Ascending aorta (tissue), 2 donors: ENCODE results near the gene TTC9. TPM values are rescaled to one million over a fixed set of nuclear protein-coding genes. Genes with fewer than 3 reads are reported as not detected.

Experiments
- DNase-seq, 2 donors: peaks; one replicate each; pipeline ENCODE4 v3.0.0-alpha.2; 2019; ENCODE audit warnings: low spot score in 2 of 2
- H3K27ac ChIP-seq, 2 donors: fragments of 200-600 bp; sonication (generic); one replicate each; pipeline ENCODE4 v1.5.1; 2016 to 2017; ENCODE audit warnings: mild to moderate bottlenecking in 1 of 2
- H3K27me3 ChIP-seq: fragments of 200-600 bp; sonication (generic); one replicate; pipeline ENCODE4 v1.5.1; 2017
- H3K36me3 ChIP-seq, 2 donors: fragments of 200-600 bp; sonication (generic); one replicate each; pipeline ENCODE4 v1.5.1; 2016
- H3K4me1 ChIP-seq, 2 donors: fragments of 200-600 bp; sonication (generic); one replicate each; pipeline ENCODE4 v1.5.1; 2016 to 2017; ENCODE audit warnings: mild to moderate bottlenecking in 1 of 2
- H3K4me3 ChIP-seq, 2 donors: fragments of 200-600 bp; sonication (generic); one replicate each; pipeline ENCODE4 v1.5.1; 2016 to 2017; ENCODE audit warnings: mild to moderate bottlenecking in 1 of 2
- H3K9me3 ChIP-seq, 2 donors: fragments of 200-600 bp; sonication (generic); one replicate each; pipeline ENCODE4 v1.5.1; 2016
- CTCF ChIP-seq, 3 experiments: fragments of 200-600 bp in 2 of 3; fragments of 450-650 bp in 1 of 3; sonication (generic) in 2 of 3; IDR thresholded peaks; one replicate each; pipeline ENCODE4 v1.5.1; 2016 to 2019; ENCODE audit warnings: antibody characterized with exemption in 3 of 3, mild to moderate bottlenecking in 1 of 3, moderate library complexity in 1 of 3
- intact Hi-C: fragments of 100-400 bp; cut with DNase I; formaldehyde crosslinking; loops from one replicate; pipeline ENCODE4 v1.15.1; 2023
- total RNA-seq: library from RNA; depleted of rRNA; stranded (reverse); fragments of >200 nt; gene quantifications from one replicate; pipeline ENCODE4 v1.1.0, GENCODE V29; 2016

The TTC9 gene
- total RNA-seq, 1 donor from 2014 or later: not detected

- Histone ChIP-seq H3K27me3 (no peaks in the 10 kb centered on the region), H3K27ac (peak within 1 kb of the TSS; percentile 76 to 77), H3K36me3 (peaks cover 9 to 13% of the 10 kb centered on the region in 2 donors), H3K4me1 (peaks cover 8 to 14% of the 10 kb centered on the region in 2 donors), H3K4me3 (peak within 1 kb of the TSS; percentile 74 to 84), H3K9me3 (no peaks in the 10 kb centered on the region)
- TF ChIP-seq CTCF (IDR thresholded peaks at IDR 0.05): no peak
- DNase-seq: peak; percentile 73 to 96
- intact Hi-C loops: loop anchor here (1.0 to 5.0 kb wide), 5 partner anchors 42 to 372 kb away; partner anchors contain the start of genes COX16 and TTC9
Measured at GRCh38 chr14:70600382-70601157, 41.1 kb upstream of the TTC9 start, which contains the start of gene MED6. MED6 (minus strand) TSS chr14:70600655; CDS start chr14:70600637, 18 bp downstream.

GRCh38 chr14:70601162-70601561 lies 40.6 kb upstream of the TTC9 start:
- Histone ChIP-seq H3K4me1 (peaks cover 8 to 14% of the 10 kb centered on the region in 2 donors), H3K4me3 (peak overlapping the region; percentile 74 to 84), H3K27me3 (no peaks in the 10 kb centered on the region), H3K27ac (peak overlapping the region; percentile 76 to 77), H3K9me3 (no peaks in the 10 kb centered on the region), H3K36me3 (peaks cover 3 to 8% of the 10 kb centered on the region in 2 donors)
- TF ChIP-seq CTCF (IDR thresholded peaks at IDR 0.05): no peak
- DNase-seq: no peak
- intact Hi-C loops: loop anchor here (2.0 to 5.0 kb wide), 3 partner anchors 41 to 371 kb away; partner anchors contain the start of gene TTC9

- Histone ChIP-seq H3K27me3 (no peaks in the 10 kb centered on the region), H3K27ac (no peak overlapping the region), H3K4me1 (peaks cover 8 to 14% of the 10 kb centered on the region in 2 donors), H3K4me3 (no peak overlapping the region), H3K36me3 (no peaks in the 10 kb centered on the region), H3K9me3 (no peaks in the 10 kb centered on the region)
- intact Hi-C loops: loop anchor here (5.0 kb wide), 2 partner anchors 40 to 370 kb away; partner anchors contain the start of gene TTC9
- no peak for DNase-seq
- TF ChIP-seq CTCF (IDR thresholded peaks at IDR 0.05): no peak
Measured at GRCh38 chr14:70602254-70602653, 39.5 kb upstream of the TTC9 start.

- H3K9me3 ChIP-seq: no peaks in the 10 kb centered on the region
- no peaks in the 10 kb centered on the region for H3K36me3 ChIP-seq
- no peak for TF ChIP-seq CTCF (IDR thresholded peaks at IDR 0.05)
- no peak for DNase-seq
- no peaks in the 10 kb centered on the region for H3K4me1 ChIP-seq
- no peak overlapping the region for H3K4me3 ChIP-seq
- intact Hi-C loops: no loop called here
- H3K27ac ChIP-seq: no peak overlapping the region
- no peaks in the 10 kb centered on the region for H3K27me3 ChIP-seq
Measured at GRCh38 chr14:70611216-70611615, 30.5 kb upstream of the TTC9 start.

GRCh38 chr14:70616646-70617045 lies 25.1 kb upstream of the TTC9 start:
- intact Hi-C loops: no loop called here
- no peak for TF ChIP-seq CTCF (IDR thresholded peaks at IDR 0.05)
- Histone ChIP-seq H3K27me3 (no peaks in the 10 kb centered on the region), H3K36me3 (no peaks in the 10 kb centered on the region), H3K9me3 (no peaks in the 10 kb centered on the region), H3K4me1 (no peaks in the 10 kb centered on the region), H3K4me3 (no peak overlapping the region), H3K27ac (no peak overlapping the region)
- no peak for DNase-seq
